Measurements from ENCODE around the gene PGM5.
A peak's percentile ranks its signal among the peaks of the same experiment; 100 is the strongest.
"Not testable (repeated sequence)": the region's sequence is repeated elsewhere in the genome, so short reads cannot be mapped to it uniquely, and the experiment has no call there.

PGM5 gene

DNA sequence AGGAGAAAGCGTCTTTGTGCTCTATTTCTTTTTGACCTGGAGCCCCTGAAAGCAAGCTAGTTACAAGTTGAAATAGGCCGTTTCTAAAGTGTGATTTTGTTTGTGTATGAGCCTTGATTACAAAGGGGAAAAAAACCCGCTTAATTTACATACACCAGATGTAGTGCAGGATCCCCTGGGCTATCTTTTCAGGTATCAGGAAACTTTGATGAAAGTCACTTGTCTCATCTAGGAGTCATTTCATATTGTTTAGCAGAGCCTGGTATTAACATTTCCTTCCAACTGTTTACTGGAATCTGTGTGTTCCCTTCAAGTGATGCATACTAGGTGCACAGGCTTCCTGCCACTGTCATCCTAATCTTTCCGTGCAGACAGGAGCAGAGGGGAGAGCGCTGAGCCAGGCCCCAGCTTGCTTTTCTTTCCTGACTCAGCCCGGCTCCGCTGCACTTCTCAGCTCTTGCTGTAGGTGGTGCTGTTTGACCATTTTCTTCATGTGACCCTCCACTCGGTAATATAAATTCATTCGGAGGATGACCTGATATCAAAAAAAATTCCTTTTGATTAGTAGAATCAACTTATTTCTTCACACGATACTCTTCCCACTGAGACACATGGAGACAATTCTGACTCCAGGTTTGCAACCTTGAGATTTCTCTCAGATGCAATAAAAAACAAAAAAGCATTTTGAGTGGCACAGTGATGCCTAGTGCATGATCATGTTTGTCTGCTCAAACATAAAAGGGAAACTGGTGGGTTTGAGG is 14.0 kb upstream of the PGM5 start:
- H3K27ac ChIP-seq; DNase-seq (ENCODE audit: low spot score); CTCF ChIA-PET; POLR2A ChIA-PET (ENCODE audit: low non-redundant PET): not testable (repeated sequence)
- TF ChIP-seq, protein P1, sequence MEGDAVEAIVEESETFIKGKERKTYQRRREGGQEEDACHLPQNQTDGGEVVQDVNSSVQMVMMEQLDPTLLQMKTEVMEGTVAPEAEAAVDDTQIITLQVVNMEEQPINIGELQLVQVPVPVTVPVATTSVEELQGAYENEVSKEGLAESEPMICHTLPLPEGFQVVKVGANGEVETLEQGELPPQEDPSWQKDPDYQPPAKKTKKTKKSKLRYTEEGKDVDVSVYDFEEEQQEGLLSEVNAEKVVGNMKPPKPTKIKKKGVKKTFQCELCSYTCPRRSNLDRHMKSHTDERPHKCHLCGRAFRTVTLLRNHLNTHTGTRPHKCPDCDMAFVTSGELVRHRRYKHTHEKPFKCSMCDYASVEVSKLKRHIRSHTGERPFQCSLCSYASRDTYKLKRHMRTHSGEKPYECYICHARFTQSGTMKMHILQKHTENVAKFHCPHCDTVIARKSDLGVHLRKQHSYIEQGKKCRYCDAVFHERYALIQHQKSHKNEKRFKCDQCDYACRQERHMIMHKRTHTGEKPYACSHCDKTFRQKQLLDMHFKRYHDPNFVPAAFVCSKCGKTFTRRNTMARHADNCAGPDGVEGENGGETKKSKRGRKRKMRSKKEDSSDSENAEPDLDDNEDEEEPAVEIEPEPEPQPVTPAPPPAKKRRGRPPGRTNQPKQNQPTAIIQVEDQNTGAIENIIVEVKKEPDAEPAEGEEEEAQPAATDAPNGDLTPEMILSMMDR (conservative IDR thresholded peaks at IDR 0.05; ENCODE audit: low read depth): peak; percentile 33; the same call in 1 of the 2 replicates

DNA sequence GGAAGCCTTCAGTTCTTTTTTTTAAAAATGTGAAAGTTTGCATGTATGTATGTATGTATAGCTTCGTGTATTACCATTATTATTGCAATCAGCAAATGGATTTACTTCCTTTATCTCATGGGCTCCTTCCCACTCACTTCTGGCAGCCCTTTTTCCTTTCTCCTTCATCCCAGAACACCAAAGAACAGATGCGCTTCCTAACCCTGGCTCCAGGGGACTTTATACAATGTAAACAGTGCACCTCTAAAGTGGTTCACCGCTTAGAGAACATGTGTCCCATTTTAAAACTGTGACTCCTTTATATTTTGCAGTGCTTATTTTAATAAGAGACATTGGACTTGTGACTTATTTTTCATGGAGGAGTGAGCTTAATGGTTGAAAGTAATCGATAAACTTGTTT is 13.2 kb upstream of the PGM5 start:
- DNase-seq (ENCODE audit: low spot score); H3K27ac ChIP-seq; POLR2A ChIA-PET (ENCODE audit: low non-redundant PET): not testable (repeated sequence)
- CTCF ChIA-PET: interaction anchor here (0.6 to 0.7 kb wide), 4 partner anchors 74 to 464 kb away, joined by 3 to 6 read pairs (median 4); no protein-coding TSS in a partner anchor

DNA sequence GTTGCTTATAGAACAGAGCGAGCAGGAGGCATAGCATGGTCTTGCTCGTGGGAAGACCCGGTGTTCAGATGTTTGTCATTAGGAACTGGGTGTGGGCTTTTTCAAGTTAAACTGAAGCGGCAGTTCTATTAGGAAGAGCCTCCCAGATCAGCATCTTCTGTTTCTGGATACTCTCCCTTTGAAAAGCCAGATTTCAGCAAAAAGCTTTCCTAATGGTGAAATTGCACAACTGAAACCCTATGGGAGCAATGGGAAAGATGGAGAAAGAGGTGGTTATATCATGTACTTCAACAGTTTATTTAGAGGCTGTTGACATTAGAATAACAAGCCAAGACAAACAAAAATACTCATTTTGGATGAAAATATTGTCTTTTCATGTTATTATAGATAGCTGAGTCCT is 12.4 kb upstream of the PGM5 start:
- DNase-seq (ENCODE audit: low spot score); POLR2A ChIA-PET (ENCODE audit: low non-redundant PET); CTCF ChIA-PET; H3K27ac ChIP-seq: not testable (repeated sequence)

DNA sequence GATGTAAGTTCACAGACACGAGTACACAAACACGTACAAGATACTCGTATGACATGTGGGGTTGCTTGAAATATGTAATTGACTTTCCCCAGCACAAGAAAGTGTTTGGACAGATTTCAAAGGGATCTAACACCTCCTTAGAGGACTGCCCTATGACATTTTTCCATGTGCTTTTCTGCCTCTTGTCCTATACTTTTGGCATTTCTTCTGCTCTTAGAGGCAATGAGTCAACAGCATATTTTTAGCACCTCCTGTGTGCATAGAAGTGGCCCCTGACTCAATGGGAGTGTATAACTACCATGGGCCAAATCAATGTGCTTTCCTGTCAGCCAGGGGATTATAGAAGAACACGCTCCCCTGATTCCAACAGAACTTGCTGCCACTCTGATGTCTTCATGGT is 4.7 kb upstream of the PGM5 start:
- CTCF ChIA-PET; H3K27ac ChIP-seq; DNase-seq (ENCODE audit: low spot score); POLR2A ChIA-PET (ENCODE audit: low non-redundant PET): not testable (repeated sequence)

DNA sequence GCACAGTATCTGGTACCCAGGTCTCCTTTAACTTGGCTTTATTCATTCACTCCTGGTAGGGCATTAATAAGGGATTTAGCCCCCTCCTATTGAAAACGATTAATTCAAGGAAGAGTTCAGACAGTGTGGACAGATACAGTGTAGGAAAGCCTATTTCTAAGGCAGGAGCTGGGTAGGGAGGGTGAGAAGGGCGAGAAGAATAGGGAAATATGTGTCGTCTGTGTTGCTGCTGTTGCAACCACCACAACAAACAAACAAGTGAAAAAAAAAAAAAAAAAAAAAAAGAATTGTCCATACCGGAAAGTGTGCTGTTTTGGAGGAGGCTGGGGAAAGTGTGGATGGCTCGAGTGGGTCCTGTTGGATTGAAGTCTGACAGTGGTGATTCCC is 425 bp upstream of the PGM5 start:
- DNase-seq (ENCODE audit: low spot score); POLR2A ChIA-PET (ENCODE audit: low non-redundant PET); CTCF ChIA-PET; H3K27ac ChIP-seq: not testable (repeated sequence)

DNA sequence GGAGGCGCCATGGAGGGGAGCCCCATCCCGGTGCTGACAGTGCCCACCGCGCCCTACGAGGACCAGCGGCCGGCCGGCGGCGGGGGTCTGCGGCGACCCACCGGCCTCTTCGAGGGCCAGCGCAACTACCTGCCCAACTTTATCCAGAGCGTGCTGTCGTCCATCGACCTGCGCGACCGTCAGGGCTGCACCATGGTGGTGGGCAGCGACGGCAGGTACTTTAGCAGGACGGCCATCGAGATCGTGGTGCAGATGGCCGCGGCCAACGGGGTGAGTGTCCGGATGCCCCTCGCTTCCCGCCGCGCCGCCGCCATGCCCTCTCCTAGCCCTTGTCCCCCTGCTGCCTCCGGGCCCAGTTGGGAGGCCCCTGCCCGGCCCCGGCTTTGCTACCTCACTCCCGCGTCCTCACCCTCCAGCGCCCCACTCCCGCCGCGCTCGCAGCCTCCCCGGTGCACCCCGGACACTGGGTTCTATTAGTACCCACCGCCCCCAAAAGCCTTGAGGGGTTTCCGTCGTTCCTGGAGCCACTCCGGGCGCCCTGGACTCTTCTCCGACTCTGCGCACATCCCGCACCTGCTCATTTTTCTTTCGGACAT is 806 bp downstream of the PGM5 start:
- H3K27ac ChIP-seq; CTCF ChIA-PET; POLR2A ChIA-PET (ENCODE audit: low non-redundant PET); DNase-seq (ENCODE audit: low spot score): not testable (repeated sequence)

DNA sequence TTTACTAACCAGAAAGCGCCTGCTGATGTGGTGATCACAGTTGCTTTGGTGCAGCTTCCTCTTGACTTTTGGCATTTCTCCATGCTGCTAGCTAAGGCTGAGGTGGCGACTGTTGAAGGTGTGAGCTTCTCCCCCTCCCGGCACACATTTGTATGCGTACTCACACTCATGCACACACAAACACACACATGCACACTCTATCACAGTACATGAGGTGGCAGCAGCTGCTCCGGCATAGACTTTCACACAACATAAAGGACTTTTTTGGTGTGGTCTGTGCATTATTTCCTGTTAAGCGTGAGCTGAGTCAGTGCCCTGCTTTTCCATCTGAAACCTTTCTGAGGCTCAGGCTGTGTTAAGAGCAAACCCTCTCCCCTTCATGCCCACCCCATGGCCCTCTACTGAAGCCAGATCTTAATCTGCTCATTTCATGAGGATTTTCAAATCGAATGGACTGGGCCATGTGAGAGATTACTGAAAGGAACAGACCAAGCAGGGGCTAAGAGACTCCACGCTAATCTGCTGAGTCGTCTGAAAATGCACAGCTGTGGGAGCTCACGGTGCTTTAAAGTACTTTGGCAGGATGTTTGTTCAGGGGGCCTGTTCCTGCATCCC is 10.6 kb downstream of the PGM5 start:
- DNase-seq (ENCODE audit: low spot score); H3K27ac ChIP-seq; POLR2A ChIA-PET (ENCODE audit: low non-redundant PET); CTCF ChIA-PET: not testable (repeated sequence)

DNA sequence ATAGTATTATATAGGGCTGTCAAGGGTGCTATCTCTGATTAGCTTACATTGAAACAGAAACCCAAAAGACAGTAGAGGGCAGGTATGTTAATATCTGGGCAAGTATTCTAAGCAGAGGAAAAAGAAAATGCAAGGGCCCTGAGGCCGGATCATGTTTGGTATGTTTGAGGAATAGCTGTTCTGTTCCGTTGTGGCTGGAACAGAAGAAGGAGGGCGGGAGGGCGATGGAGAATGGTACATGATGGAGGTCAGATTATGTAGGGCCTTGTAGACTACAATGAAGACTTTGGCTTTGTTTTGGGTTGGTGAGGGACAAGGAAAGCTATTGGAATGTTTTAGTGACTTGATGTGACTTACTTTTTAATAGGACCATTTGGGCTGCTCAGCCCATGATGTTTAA is 19.4 kb downstream of the PGM5 start:
- CTCF ChIA-PET; POLR2A ChIA-PET (ENCODE audit: low non-redundant PET); DNase-seq (ENCODE audit: low spot score): not testable (repeated sequence)

DNA sequence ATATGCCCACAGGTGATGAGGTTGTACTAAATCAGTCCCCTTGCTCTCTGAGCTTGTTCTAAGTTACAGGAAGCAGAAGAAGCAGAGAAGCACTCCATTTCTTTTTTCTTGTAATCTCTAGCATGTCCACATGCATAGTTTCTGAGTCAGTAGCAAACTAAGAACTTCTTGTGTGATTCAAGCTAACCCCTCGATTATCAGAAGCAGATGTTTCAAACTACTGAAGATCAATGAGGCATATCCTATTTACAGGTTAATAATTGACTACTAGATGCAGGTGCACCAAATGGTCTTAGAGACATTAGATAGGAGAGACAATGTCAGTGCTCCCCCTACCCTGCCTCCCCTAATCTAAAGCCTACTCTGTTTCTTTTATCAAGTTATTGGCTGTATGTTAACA is 21.3 kb downstream of the PGM5 start:
- DNase-seq (ENCODE audit: low spot score); POLR2A ChIA-PET (ENCODE audit: low non-redundant PET); H3K27ac ChIP-seq; CTCF ChIA-PET: not testable (repeated sequence)

More for the DNA sequence above, 19.4 kb downstream of the PGM5 start:
- not testable (repeated sequence) for H3K27ac ChIP-seq

DNA sequence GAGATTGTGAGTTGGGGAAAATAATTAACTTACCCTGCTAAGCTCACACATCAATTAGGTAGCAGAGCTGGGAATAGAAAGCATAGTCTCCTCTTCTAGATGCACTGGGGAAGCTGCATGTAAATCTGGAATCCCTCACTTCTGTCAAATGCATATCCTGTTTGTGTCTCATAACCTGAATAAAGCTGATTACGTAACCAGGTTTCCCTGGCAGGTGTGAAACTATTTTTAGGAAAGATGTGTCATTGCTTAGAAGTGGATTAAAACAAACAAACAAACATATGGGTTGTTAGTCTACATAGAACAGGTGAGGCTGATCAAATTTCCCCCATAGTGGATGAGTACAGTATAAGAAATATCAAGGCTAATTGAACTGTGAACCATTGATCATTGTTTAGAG is 27.5 kb downstream of the PGM5 start:
- H3K27ac ChIP-seq; DNase-seq (ENCODE audit: low spot score); POLR2A ChIA-PET (ENCODE audit: low non-redundant PET): not testable (repeated sequence)
- CTCF ChIA-PET: interaction anchor here (0.5 kb wide), 1 partner anchor 37 kb away, joined by 3 read pairs; no protein-coding TSS in a partner anchor

DNA sequence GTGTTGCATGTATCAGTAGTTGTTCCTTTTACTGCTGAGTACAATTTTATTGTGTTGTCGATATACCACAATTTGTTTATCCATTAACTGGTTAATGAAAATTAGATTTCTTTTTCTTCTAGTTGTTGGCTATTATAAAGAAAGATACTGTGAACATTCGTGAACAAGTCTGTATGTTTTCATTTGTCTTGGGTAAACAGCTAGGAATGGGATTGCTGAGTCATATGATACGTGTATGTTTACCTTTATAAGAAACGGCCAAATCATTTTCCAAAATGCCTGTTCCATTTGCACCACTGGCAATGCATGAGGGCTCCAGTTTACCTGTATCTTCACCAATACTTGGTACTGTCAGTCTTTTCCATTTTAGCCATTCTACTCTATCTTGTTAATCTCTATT is 33.1 kb downstream of the PGM5 start:
- H3K27ac ChIP-seq; DNase-seq (ENCODE audit: low spot score); CTCF ChIA-PET; POLR2A ChIA-PET (ENCODE audit: low non-redundant PET): not testable (repeated sequence)

DNA sequence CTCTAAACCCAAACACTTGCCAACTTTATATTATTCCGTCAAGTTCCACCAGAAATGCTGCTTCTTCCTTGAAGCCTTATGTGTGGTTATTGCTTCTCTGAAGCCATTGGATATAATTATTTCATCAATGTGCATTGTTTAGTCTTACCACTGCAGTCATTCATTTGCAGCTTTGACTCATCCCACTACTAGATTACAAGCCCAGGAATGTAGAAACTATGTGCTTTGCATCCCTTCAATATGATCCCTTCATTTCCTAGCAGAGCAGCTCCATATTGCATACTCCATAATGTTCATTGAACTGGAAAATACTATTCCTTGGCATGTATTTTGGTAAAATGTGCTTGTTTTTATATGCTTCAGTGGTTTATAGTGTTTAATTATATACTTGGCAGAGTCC is 34.3 kb downstream of the PGM5 start:
- H3K27ac ChIP-seq; DNase-seq (ENCODE audit: low spot score); CTCF ChIA-PET; POLR2A ChIA-PET (ENCODE audit: low non-redundant PET): not testable (repeated sequence)

DNA sequence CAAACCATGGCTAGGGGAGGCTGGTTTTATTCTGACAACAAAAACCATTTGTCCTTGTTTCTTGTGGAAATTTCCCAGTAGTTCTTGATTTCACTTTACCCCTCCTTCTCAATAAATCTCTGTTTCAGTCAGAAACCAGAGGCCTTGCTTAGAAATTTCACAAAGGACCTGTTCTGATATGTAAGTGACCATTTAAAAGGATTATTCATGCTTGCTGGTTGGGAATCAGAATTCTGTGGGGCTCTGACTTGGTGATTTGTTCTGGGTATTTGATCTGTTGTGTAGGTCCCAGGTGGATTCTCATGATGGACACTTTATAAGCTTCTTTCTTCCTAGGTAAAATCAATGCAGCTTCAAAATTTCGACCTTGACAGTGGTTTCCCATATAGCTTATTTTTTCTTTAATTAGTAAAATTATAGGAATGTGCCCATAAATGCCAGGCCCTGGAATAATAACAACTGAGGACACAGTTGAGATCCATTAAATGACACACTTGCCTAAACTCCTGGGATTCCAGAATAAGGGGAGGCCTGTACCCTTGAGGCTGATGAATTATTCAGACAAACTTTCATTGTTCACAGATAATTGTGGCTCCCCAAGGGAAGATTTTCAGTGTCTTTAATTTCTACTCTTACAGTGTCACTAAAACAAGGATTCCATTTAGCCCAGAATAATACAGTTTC is 40.1 kb downstream of the PGM5 start:
- DNase-seq (ENCODE audit: low spot score); POLR2A ChIA-PET (ENCODE audit: low non-redundant PET); CTCF ChIA-PET; H3K27ac ChIP-seq: not testable (repeated sequence)

DNA sequence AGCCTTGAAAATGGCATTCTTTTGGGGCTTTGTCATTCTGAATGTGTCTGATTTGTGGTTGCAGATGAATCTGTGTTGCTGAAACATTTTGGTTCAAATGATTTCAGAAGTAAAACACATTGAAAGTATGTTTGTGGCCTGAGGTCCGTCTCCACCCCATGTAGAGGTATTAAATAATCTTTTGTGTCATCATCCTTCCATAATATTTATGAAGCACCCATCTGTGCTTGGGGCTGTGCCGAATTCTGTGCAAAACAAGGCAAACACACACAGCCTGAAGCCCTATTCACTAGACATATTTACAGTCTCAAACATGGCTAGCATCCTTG is 40.6 kb downstream of the PGM5 start:
- CTCF ChIA-PET; H3K27ac ChIP-seq; POLR2A ChIA-PET (ENCODE audit: low non-redundant PET); DNase-seq (ENCODE audit: low spot score): not testable (repeated sequence)

DNA sequence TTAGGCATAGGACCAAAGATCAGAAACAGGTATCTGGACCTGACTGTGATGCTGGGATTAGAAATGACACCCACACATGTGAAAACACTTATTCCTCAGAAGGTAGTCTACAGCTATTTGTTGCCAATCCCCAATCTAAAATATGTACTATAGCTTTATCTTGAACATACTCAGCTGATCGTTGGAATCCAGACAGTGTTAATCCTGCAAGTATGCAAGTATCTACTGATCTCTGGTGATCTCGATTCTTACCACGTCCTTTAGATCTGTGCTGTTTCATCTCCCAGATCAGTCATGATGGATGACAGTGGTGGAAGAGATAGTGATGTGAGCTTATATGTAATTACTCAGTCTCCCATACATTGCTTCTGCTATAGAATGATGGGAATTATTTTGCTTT is 41.4 kb downstream of the PGM5 start:
- CTCF ChIA-PET: not testable (repeated sequence)

DNA sequence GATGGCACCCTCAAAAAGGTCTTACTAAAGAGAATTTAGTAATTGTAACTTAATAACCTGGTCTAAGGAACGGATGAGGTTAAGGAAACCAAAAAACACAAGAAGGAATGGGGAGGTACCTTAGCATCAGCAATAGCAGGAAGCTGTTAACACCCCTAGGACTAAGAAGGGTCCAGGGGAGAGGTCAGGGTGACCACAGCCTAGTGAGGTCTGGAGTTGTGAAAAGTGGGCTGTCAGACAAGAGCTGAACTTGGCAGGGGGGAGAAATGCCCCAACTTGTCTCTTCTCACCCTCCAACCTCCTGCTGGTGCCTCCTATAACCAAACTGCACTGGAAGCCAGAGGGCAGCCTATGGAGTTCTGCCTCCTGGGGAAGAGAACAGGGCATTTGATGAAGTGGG is 41.9 kb downstream of the PGM5 start:
- DNase-seq (ENCODE audit: low spot score); POLR2A ChIA-PET (ENCODE audit: low non-redundant PET); CTCF ChIA-PET; H3K27ac ChIP-seq: not testable (repeated sequence)

More for the DNA sequence above, 41.4 kb downstream of the PGM5 start:
- DNase-seq (ENCODE audit: low spot score); H3K27ac ChIP-seq; POLR2A ChIA-PET (ENCODE audit: low non-redundant PET): not testable (repeated sequence)
